ENCODE data around the gene NDUFC2.
A peak's percentile ranks its signal among the peaks of the same experiment; 100 is the strongest.
"Not testable (repeated sequence)": the region's sequence is repeated elsewhere in the genome, so short reads cannot be mapped to it uniquely, and the experiment has no call there.

NDUFC2 gene

GRCh38 chr11:78078218-78079167, 1.2 kb downstream of the NDUFC2 start:
- no peak for DNase-seq

- not testable (repeated sequence) for DNase-seq
Observed at GRCh38 chr11:78077592-78077991, 2.1 kb downstream of the NDUFC2 start.

GRCh38 chr11:78076733-78077403, 2.8 kb downstream of the NDUFC2 start:
- DNase-seq, result no peak

- no peak for DNase-seq
Observed at GRCh38 chr11:78074756-78075155, 4.9 kb downstream of the NDUFC2 start.

- no peak for DNase-seq
Observed at GRCh38 chr11:78072455-78072854, 7.2 kb downstream of the NDUFC2 start.

GRCh38 chr11:78071717-78072116, 7.9 kb downstream of the NDUFC2 start:
- DNase-seq, result no peak

- no peak for DNase-seq
Observed at GRCh38 chr11:78070621-78071020, 9.0 kb downstream of the NDUFC2 start.

- DNase-seq, result no peak
Observed at GRCh38 chr11:78069465-78069864, 10.2 kb downstream of the NDUFC2 start.

- no peak for DNase-seq
Observed at GRCh38 chr11:78067704-78068103, 12.0 kb downstream of the NDUFC2 start.

- DNase-seq, result no peak
Observed at GRCh38 chr11:78066471-78066870, 13.2 kb downstream of the NDUFC2 start.

GRCh38 chr11:78065203-78065602, 14.5 kb downstream of the NDUFC2 start:
- DNase-seq, result no peak

GRCh38 chr11:78063440-78064181, 16.1 kb downstream of the NDUFC2 start, which contains the start of gene THRSP:
THRSP (plus strand) TSS chr11:78063861; CDS start chr11:78063882, 21 bp downstream.
- peak; percentile 77 for DNase-seq

GRCh38 chr11:78062671-78063070, 17.0 kb downstream of the NDUFC2 start:
- no peak for DNase-seq

GRCh38 chr11:78061921-78062311, 17.7 kb downstream of the NDUFC2 start:
- no peak for DNase-seq

GRCh38 chr11:78061088-78061920, 18.4 kb downstream of the NDUFC2 start:
- DNase-seq, result peak; percentile 9

GRCh38 chr11:78060533-78060932, 19.1 kb downstream of the NDUFC2 start:
- DNase-seq, result no peak

- DNase-seq, result not testable (repeated sequence)
Observed at GRCh38 chr11:78059749-78060328, 19.8 kb downstream of the NDUFC2 start.

GRCh38 chr11:78057462-78058055, 22.1 kb downstream of the NDUFC2 start:
- DNase-seq, result no peak

GRCh38 chr11:78056093-78056492, 23.6 kb downstream of the NDUFC2 start:
- DNase-seq, result no peak

- DNase-seq, result no peak
Observed at GRCh38 chr11:78054971-78055370, 24.7 kb downstream of the NDUFC2 start.

Measured in NCI-H446 treated with DMSO at 0.1 percent for 48 hours (cell line).